GM21737 (cell line): ENCODE measurements around the gene SLC17A8.
"Not testable (repeated sequence)": the region's sequence is repeated elsewhere in the genome, so short reads cannot be mapped to it uniquely, and the experiment has no call there.

Experiments used
- ATAC-seq: cut with Tn5 transposase; IDR thresholded peaks from one replicate; pipeline ENCODE4 v1.9.1; 2021; ENCODE audit warnings: mild to moderate bottlenecking, moderate library complexity; ENCODE audit not compliant: unreplicated experiment

Gene SLC17A8

DNA sequence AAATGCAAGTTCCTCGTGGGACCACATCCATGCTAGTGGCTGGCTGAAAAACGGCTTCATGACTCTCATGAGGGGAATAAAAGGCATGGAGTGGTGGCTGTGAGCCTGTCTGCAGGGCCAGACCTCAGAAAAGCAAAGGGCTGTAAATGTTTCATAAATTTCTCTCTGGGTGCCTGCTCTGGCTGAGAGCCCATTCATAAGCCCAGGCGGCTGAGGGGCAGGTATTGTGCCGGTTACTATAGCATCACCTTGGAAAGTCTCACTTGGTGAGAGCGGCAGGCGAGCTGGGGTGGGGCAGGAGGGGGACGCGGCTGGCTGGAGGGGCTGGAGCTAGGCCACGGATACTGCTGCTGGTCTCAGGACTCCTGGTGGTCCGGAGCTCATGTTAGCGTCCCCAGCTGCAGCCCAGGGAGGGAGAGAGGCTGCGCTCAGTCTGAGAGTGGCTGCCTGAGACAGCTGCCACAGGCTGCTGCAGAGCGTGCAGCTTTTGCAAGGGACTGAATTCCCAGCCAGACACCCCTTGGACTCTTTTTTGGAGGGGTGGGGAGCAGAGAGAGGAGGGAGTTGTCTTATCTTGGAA is at the start of gene SLC17A8:
TSS of gene SLC17A8 (plus strand) at position 431 of the 580 bp plus-strand sequence. CDS start 318 bp downstream, outside the sequence.
- ATAC-seq = no peak

GRCh38 chr12:100308138-100308537 is 48.7 kb upstream of the SLC17A8 start:
- ATAC-seq = not testable (repeated sequence)

- no peak for ATAC-seq
Observed at GRCh38 chr12:100311317-100311716, 45.6 kb upstream of the SLC17A8 start.

- ATAC-seq = no peak
Observed at GRCh38 chr12:100317371-100317770, 39.5 kb upstream of the SLC17A8 start.

GRCh38 chr12:100324498-100324897 is 32.4 kb upstream of the SLC17A8 start:
- ATAC-seq = no peak

GRCh38 chr12:100326208-100326607 is 30.7 kb upstream of the SLC17A8 start:
- no peak for ATAC-seq

DNA sequence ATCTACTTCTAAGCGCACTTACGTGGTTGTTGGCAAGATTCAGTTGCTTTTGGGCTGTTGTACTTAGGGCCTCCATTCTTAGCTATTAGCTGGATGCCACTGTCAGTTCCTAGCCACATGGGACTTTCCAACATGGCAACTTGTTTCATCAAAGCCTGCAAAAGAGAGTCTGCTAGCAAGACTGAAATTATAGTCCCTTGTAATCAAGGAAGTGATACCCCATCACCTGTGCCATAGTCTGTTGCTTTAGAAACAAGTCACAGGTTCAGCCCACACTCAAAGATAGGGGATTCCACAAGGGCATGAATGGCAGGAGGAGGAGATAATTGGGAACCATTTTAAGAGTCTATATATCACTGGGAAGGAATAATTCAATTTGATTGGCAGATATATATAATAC is 27.1 kb upstream of the SLC17A8 start:
- ATAC-seq = peak; percentile 86

DNA sequence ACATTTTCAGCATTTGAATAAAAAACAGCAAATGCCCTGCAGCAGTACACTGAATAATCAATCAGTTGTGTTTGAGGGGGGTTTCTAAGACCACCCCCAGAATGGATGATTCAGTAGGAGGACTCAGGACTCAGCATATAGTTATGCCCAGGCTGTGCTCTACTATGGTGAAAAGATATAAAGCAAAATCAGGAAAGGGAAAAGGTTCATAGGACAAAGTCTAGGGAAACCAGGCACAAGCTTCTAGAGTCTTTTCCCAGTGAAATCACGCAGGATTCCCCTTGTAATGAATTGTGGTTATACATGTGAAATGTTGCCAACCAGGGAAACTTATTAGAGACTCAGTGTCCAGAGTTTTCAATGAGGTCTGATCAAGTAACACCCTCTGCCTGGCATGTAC is 25.0 kb upstream of the SLC17A8 start:
- ATAC-seq = no peak

DNA sequence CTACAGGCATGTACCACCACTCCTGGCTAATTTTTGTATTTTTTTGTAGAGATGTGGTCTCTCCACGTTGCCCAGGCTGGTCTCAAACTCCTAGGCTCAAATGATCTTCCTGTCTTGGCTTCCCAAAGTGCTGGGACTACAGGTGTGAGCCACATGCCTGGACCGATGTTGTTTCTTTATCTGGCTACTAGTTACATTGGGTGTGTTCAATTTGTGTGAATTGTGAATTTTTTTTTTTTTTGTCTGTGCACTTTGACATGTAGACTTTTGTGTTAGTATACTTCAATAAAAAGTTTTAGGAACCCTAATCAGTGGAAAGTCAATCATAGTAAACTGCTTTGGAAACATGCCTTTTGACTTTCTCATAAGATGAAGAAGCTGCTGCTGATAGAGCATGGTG is 24.0 kb upstream of the SLC17A8 start:
- ATAC-seq = no peak

DNA sequence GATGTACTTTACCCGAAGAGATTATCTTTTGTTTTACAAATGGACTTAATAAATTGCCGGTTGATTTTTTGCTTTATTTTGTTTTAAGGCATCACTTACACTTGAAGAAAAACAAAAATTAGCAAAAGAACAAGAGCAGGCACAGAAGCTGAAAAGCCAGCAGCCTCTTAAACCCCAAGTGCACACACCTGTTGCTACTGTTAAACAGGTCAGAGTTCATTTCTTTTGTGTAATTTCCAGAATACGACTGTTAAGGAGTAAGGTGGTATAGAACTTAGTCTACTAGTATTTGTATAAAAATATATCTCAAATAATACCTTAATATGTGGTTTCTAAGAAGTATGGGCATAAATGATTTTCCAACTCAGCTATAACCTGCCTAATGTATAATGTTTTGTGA is 19.6 kb upstream of the SLC17A8 start:
- ATAC-seq = no peak

DNA sequence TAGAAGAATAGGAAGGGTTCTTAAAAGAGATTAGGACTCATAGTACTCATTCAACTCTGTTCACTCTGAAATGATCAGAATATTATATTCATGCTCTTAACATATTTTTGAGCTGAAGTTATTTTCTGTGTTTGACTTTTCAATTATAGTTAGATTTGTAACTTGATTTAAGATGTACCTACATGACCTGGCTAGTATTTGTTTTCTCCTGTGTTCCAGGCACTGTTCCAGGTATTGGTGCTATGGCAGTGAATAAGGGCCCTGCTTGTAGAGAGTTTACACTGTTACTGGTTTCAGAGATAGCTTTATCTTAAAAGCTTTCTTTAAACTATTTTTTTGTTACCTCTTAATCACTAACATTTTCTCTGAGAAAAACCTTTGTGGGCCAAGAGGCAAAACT is 19.1 kb upstream of the SLC17A8 start:
- no peak for ATAC-seq

DNA sequence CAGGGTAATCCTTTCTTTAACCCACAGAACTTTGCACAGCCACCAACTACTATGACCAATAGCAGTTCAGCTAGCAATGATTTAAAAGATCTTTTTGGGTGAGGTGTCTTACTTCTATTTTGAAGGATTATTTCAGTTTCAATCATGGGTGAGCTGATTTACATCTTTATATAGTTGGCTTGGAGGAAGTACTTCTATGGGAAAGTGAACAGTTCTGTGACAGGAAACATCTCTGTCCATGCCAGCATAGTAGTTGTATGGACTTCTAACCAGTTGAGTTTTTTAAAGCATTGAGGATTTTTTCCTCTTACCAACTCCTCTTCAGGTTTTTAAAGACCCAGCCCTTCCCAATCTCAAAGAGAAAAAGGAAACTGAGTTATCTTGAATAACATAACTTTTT is 17.8 kb upstream of the SLC17A8 start:
- ATAC-seq = no peak

GRCh38 chr12:100342897-100343296 is 14.0 kb upstream of the SLC17A8 start:
- not testable (repeated sequence) for ATAC-seq

- not testable (repeated sequence) for ATAC-seq
Observed at GRCh38 chr12:100344351-100344750, 12.5 kb upstream of the SLC17A8 start.

DNA sequence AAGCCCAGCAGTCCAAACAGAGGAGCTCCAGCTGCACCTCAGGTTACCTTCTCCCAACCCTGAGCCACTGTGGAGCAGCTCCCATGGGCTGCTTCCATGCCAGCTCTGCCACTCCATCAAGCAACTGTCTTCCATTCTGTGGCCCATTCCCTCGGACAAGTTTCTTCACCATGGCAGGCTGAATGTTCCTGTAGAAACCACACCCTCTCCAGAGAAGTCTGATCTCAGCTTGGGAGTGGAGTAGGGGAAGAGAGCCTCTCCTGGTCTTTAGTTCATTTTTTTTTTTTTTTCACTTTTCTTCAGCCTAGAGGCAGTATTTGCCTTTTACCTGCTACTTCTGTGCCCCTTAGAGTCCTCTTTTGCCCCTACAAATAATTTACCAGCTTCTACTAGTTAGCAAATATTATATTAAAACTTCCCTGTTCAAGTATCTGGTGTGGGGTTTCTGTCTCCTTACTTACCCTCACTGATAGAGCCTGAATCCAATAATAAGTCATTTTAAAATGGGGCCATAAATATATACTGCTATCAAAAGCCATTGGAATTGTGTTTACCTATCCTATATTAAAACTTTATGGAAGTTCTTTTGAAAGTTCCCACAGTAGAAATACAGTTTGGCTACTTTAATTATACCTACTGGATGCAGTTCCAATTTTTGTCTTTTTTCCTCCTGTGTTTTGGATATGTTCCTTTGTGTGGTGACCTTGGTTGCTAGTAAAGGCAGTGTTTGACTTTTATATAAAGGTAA is 11.7 kb upstream of the SLC17A8 start:
- no peak for ATAC-seq

GRCh38 chr12:100346660-100347059 is 10.2 kb upstream of the SLC17A8 start:
- no peak for ATAC-seq

DNA sequence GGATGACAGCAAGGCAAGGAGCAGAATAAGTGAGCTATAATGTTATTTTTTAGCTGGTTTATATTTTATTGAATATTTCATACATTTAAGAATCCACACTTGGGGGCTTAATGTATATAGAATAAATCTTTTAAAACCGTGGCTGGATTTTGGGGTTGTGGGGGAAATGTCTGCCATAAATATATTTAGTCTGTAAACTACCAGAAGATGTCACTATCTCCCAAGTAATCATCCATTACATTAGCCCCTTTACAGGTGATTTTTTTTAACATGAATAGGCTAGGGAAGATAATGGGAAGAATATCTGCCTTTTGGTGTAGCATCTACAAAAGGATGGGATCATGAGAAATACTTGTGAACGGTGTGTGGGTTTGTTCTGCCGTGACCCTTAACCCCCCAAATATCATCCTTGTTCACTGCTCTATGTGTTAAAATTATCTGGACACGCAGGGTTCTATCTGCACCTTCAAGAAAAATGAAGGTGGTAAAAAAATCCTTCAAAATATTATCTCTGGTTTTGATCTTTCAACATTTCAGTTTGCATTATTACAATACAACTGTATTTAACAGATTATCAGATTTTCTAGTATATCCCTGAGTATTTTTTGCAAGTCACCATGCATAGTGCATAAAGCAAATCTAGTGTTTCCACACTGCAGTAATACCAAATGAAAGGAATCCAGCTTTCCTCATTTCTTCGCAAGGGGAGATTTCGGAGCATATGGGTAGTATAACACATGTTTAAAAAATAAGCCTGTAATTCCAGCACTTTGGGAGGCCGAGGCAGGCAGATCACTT is 8.0 kb upstream of the SLC17A8 start:
- no peak for ATAC-seq

- ATAC-seq = no peak
Observed at GRCh38 chr12:100359248-100359647, 2.4 kb downstream of the SLC17A8 start.

DNA sequence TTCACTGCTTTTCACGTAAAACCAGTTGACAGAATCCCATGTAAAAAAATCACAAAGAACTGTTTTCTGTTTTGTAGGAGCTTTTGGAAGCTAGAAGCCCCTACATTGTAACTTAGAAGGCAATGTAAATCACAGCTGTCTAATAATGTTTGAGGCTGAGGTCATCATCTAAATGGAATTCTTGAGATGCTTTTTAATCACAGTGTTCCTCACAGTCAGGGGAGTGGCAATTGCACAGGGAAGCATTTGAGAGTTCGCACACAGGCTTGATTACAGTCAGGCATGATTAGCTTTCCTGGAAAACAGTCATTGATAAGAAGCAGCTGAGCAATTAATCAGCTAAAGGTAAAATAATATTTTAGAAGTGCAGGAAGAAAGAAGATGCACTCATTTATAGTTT is 2.9 kb downstream of the SLC17A8 start:
- ATAC-seq = no peak

- no peak for ATAC-seq
Observed at GRCh38 chr12:100360450-100360849, 3.6 kb downstream of the SLC17A8 start.

- no peak for ATAC-seq
Observed at GRCh38 chr12:100364324-100364723, 7.5 kb downstream of the SLC17A8 start.

GRCh38 chr12:100365411-100365810 is 8.5 kb downstream of the SLC17A8 start:
- no peak for ATAC-seq
